Hematopoietic multipotent progenitor cell treated with erythropoietin and hydrocortisone succinate and interleukin-3 and kit ligand, for 17 days (in vitro differentiated cells): Measurements from ENCODE around the gene PITPNM3.
"Not testable (repeated sequence)": the region's sequence is repeated elsewhere in the genome, so short reads cannot be mapped to it uniquely, and the experiment has no call there.

ENCODE experiments used
- DNase-seq: peaks from one replicate; pipeline ENCODE4 v3.0.0-alpha.2; 2015; ENCODE audit warnings: low spot score

Gene PITPNM3

DNA sequence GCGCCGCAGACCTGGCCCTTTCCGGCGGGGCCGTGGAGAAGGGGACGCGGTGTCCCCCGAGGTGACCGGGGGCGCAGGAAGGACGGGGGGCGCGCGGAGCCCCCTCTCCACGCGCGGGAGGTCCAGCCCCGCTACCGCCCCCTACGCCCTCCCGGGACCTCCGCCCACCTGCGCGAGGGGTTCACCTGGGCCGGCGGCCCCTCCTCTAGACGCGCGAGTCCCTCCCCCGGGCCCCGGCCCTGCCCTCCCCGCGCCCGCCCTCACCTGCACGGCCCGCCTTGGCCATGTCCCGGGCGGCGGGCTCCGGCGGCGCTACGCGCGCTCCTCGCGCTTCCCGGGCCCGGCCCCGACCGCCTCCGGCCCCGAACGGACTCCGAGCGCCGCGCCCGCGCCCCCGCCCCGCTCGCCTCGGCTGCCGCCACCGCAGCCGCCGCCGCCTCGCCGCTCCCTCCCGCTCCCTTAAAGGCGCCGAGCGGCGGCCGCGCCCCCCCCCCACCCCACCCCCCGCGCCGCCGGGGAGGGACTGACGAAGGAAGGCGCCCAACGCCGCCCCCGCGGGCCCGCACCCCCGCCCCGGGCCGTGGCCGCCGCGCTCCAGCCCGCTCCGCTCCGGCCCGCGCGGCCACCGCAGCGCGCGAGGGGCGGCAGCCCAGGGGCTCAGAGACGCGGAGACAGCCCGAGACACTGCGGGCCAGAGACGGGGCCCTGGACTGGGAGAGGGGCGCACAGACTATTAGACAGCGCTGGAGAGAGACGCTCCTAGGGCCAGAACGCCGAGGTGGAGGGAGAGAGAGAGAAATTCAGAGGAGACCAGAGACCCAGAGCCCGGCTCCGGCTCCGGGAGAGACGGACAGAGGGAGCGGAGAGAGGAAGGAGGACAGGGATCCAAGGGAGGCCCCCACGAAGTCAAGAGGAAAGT is at the start of gene PITPNM3:
TSS of gene PITPNM3 (minus strand) at position 435 of the 919 bp plus-strand sequence. CDS start at position 286, 149 bp downstream.
- DNase-seq, result no peak

- DNase-seq, result no peak
Measured at GRCh38 chr17:6605142-6605541, 48.8 kb upstream of the PITPNM3 start.

- no peak for DNase-seq
Measured at GRCh38 chr17:6603744-6604325, 47.5 kb upstream of the PITPNM3 start.

- no peak for DNase-seq
Measured at GRCh38 chr17:6602141-6602540, 45.8 kb upstream of the PITPNM3 start.

DNA sequence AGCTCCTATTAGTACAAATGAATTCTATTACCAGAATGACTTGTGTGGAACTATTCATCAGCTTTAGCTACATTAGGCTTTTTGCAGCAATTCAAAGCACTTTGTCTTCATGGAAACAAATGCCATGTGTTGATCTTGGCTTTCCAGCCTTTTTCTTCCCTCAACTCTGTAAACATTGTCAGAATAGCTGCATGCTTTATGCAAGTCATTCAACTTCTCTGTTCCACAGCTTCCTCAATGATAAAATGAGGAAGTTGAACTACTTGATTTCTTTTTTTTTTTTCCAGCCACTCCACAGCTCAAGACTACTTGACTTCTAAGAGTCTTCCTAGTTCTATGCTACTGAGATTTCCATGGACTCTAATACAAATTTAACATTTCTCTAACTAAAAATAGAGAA is 43.0 kb upstream of the PITPNM3 start:
- DNase-seq, result no peak

- no peak for DNase-seq
Measured at GRCh38 chr17:6597727-6598126, 41.4 kb upstream of the PITPNM3 start.

DNA sequence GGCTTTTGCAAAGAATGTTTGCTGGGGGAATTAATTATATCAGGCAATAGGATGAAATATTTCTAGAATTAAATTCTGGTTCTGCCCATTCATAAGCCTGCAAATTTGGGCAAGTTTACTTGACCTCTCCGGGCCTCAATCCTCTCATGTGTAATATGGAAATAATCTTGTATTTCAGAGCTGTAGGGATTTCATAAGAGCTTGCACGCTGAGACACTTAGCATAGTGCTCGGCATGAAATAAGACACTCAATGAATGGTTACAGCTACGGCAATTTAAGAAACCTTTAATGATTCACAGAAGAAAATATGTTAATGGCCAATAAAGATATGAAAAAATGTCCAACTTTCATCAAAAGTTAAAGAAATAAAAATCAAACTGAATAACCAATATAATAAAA is 40.6 kb upstream of the PITPNM3 start:
- no peak for DNase-seq

GRCh38 chr17:6596511-6596910 is 40.2 kb upstream of the PITPNM3 start:
- DNase-seq, result no peak

DNA sequence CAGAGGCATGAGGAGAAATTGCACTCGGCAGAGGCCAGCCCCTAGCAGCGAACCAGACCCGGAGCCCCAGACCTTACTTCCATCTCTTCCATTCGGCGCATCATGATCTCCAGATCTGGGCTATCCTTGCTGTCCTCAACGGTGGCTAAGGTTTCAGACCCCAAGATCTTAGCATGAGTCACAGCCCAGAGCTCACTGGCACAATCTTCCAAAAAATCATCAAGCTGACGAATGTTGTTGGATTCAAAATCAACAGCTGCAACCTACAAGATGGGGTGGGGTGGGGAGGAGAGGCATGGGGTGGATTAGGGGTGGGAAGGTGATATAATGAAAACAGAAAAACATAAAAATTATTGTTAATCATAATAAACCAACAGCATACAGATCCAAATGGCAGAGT is 39.7 kb upstream of the PITPNM3 start:
- DNase-seq, result no peak

DNA sequence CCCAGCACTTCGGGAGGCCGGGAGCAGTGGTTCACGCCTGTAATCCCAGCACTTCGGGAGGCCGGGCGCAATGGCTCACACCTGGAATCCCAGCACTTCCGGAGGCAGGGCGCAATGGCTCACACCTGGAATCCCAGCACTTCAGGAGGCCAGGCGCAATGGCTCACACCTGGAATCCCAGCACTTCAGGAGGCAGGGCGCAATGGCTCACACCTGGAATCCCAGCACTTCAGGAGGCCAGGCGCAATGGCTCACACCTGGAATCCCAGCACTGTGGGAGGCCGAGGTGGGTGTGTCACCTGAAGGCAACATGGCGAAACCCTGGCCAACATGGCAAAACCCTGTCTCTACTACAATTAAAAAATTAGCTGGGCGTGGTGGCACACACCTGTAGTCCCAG is 37.0 kb upstream of the PITPNM3 start:
- not testable (repeated sequence) for DNase-seq

GRCh38 chr17:6592173-6592572 is 35.8 kb upstream of the PITPNM3 start:
- DNase-seq, result no peak

DNA sequence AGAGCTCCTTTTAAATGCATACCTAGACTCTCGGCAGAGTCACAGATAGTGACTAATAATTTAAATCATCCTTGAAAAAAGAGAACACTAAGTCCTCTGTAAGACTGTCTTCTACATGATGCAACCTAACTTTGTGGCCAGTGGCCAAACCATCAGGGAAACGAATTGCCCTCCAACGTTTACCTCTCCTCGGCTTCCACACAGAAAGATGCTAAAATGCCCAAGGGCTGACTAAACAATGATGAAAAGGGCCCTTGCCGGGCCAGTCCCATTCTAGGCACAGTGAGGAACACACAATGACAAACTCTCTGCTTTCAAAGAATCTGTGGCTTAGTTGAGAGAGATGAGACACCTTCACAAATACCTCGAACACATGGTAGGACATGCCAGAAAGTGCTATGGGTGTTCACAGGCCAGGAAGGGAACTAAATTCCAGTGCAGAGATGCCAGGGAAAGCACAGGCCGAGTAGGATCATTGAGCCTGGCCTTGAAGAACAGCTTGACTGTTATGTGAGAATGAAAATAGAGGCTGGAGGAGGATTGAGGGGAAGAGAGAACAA is 35.3 kb upstream of the PITPNM3 start:
- DNase-seq, result no peak

GRCh38 chr17:6589266-6589946 is 33.1 kb upstream of the PITPNM3 start:
- no peak for DNase-seq

- DNase-seq, result no peak
Measured at GRCh38 chr17:6588165-6588564, 31.8 kb upstream of the PITPNM3 start.

- no peak for DNase-seq
Measured at GRCh38 chr17:6587310-6587709, 31.0 kb upstream of the PITPNM3 start.

DNA sequence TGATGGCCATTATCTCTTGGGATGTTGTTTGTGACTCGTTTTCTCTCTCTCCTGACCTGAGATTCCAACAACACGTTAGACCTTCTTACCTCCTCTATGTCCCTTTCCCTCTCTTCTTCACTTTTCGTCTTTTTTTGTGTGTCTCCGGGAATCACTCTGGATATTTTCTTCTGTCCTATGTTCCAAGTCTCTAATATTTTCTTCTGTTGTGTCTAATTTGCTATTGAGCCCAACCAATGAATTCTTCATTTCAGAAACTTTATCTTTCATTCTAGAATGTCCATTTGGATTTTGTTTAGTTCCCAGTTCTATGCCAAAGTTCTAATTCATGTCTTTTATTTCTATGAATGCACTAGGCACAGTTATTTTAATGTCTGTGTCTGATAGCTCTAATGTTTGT is 27.1 kb upstream of the PITPNM3 start:
- no peak for DNase-seq

DNA sequence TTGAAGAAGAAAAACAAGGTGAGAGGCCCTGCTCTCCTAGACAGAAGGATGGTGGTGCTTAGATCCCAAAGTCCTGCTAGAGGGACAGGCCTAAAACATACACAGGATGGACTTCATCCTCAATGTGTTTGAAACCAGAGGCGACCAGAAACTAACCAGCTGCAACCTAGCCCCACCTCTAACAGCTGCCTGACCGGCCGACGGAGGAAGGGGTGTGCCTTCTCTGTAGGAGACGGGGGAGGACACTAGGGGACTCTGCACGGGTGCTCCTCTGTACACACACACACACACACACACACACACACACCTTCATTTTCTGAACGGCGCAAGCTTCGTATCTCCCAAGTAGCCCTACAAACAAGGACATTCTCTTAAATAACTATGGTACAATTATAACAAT is 24.3 kb upstream of the PITPNM3 start:
- no peak for DNase-seq

DNA sequence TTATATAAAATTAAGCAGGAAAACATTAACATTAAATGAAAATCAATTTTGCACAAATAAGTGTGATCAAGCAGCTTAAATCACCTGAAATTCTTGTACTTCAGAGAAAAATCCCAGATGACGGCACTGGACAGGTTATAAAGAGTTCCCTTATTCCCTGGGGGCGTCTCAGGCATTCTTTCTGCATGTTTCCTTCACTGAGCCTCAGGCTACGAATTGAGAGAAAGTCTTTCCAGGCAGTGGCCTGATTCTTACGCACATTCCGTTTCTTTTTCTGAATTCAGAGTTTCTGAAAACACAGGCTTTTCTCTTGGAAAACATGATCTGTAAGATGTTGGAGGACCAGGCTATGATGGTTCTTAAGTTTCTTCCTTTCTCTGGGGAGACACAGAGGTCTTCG is 22.1 kb upstream of the PITPNM3 start:
- no peak for DNase-seq

DNA sequence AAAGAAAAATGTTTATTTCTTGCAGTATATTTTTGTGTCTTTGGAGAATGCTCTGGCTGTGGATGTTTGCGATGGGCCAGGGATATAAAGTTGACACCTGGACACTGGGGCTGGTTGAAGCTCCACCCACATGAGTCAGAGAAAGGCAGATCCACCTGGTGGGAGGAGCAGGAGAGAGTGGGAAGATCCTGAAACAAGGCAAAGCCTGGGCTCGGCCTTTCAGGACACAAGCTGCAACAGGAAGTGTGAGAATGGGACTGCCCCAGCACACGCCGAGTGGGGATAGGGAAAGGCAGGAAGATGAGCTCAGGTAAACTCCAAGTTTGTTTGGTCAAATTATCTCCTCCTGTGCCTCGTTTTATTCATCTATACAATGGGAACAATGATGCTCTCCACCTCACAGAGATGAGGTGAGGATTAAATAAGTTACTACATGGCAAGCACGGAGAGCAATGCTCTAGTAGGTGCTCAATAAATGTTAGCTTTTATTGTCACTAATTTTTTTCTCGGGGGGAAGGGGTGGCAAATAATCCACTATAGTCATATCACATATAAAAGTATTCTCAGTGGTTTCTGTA is 21.4 kb upstream of the PITPNM3 start:
- no peak for DNase-seq

- no peak for DNase-seq
Measured at GRCh38 chr17:6576038-6576785, 19.9 kb upstream of the PITPNM3 start.

GRCh38 chr17:6575596-6575988 is 19.2 kb upstream of the PITPNM3 start:
- no peak for DNase-seq
